H1 (cell line): ENCODE results near the gene TEX35. TPM values are rescaled to one million over a fixed set of nuclear protein-coding genes. Genes with fewer than 3 reads are reported as not detected.

Source experiments
- CTCF ChIA-PET: fragments of 300-600 bp; sonication (Branson Sonifier 250); formaldehyde crosslinking; loops from one replicate; lab custom pipeline; 2021; ENCODE audit not compliant: partially characterized antibody; lab: Charles Lee
- POLR2A ChIA-PET: fragments of 300-600 bp; sonication (Branson Sonifier 250); formaldehyde crosslinking; loops from one replicate; lab custom pipeline; 2021; ENCODE audit warnings: inconsistent platforms; ENCODE audit not compliant: partially characterized antibody; lab: Charles Lee
- DNase-seq, 2 experiments: peaks; one replicate each; pipeline versions ENCODE4 v3.0.0 to v3.0.0-alpha.2; 2010 to 2022; ENCODE audit warnings: low spot score in 2 of 2, low read depth in 1 of 2, mixed read lengths in 1 of 2
- FAIRE-seq: peaks from 2 replicates; lab custom pipeline; 2011; peaks lifted over from hg19 to GRCh38; lab: Jason Lieb, UNC
- H2AFZ ChIP-seq: 2 replicates; pipeline ENCODE4 v1.8.1; 2012; ENCODE audit warnings: low read length, inconsistent platforms
- H2AK5ac ChIP-seq: 2 replicates; pipeline ENCODE4 v1.6.1; 2013; ENCODE audit warnings: low read depth, low read length
- H2BK120ac ChIP-seq: replicated peaks from 2 replicates; pipeline ENCODE3; 2013; ENCODE audit warnings: low read depth, low read length, inconsistent platforms
- H2BK12ac ChIP-seq: 2 replicates; pipeline ENCODE4 v1.6.1; 2013; ENCODE audit warnings: low read depth, low read length
- H2BK15ac ChIP-seq: 2 replicates; pipeline ENCODE4 v1.6.1; 2013; ENCODE audit warnings: low read length
- H2BK20ac ChIP-seq: 2 replicates; pipeline ENCODE4 v1.6.1; 2013; ENCODE audit warnings: low read length
- H2BK5ac ChIP-seq: 2 replicates; pipeline ENCODE4 v1.6.1; 2013; ENCODE audit warnings: low read depth, low read length
- H3K14ac ChIP-seq: 2 replicates; pipeline ENCODE4 v1.6.1; 2013; ENCODE audit warnings: inconsistent platforms; ENCODE audit not compliant: insufficient read length
- H3K18ac ChIP-seq: 2 replicates; pipeline ENCODE4 v1.6.1; 2013; ENCODE audit warnings: low read length; ENCODE audit errors: extremely low read depth
- H3K23ac ChIP-seq: 2 replicates; pipeline ENCODE4 v1.6.1; 2013; ENCODE audit warnings: inconsistent platforms; ENCODE audit not compliant: insufficient read length
- H3K23me2 ChIP-seq: 2 replicates; pipeline ENCODE4 v1.6.1; 2013; ENCODE audit warnings: low read depth, low read length
- H3K27ac ChIP-seq: 2 replicates; pipeline ENCODE4 v1.6.1; 2011; ENCODE audit warnings: low read depth, low read length, inconsistent platforms
- H3K27me3 ChIP-seq, 4 experiments: replicated peaks in 1 of 4; 1 replicate in 1 of 4; 2 replicates in 3 of 4; pipeline versions ENCODE4 v1.6.1 to v1.8.1; 2011 to 2013; ENCODE audit warnings: low read length in 3 of 4, mild to moderate bottlenecking in 3 of 4, inconsistent platforms in 2 of 4, mixed read lengths in 2 of 4, moderate library complexity in 1 of 4; ENCODE audit not compliant: control insufficient read depth in 3 of 4, insufficient read depth in 3 of 4; ENCODE audit errors: extremely low read depth in 1 of 4
- H3K36me3 ChIP-seq, 4 experiments: 2 replicates each; pipeline versions ENCODE4 v1.6.1 to v1.8.1; 2011 to 2013; ENCODE audit warnings: mild to moderate bottlenecking in 4 of 4, low read length in 3 of 4, moderate library complexity in 2 of 4, control low read depth in 1 of 4, inconsistent platforms in 1 of 4; ENCODE audit not compliant: insufficient read depth in 4 of 4, control insufficient read depth in 2 of 4
- H3K4ac ChIP-seq: replicated peaks from 2 replicates; pipeline ENCODE3; 2013; ENCODE audit warnings: low read length, low read depth, mixed read lengths, inconsistent platforms; ENCODE audit not compliant: insufficient read length
- H3K4me1 ChIP-seq, 4 experiments: replicated peaks in 1 of 4; 1 replicate in 1 of 4; 2 replicates in 3 of 4; pipeline versions ENCODE4 v1.6.1 to v1.8.1; 2011 to 2013; ENCODE audit warnings: low read length in 3 of 4, inconsistent platforms in 2 of 4, mixed read lengths in 1 of 4; ENCODE audit not compliant: insufficient read depth in 4 of 4, control insufficient read depth in 3 of 4
- H3K4me2 ChIP-seq, 2 experiments: 2 replicates each; pipeline versions ENCODE4 v1.6.1 to v1.8.1; 2011 to 2013; ENCODE audit warnings: low read depth in 2 of 2, low read length in 2 of 2, control low read depth in 1 of 2, inconsistent platforms in 1 of 2, mild to moderate bottlenecking in 1 of 2; ENCODE audit not compliant: insufficient read depth in 1 of 2
- H3K4me3 ChIP-seq, 4 experiments: fragments of 200-600, 300-600 bp in 1 of 4; sonication (generic), shearing (Covaris generic), sonication (Bioruptor Twin) in 1 of 4; 2 replicates each; pipeline versions ENCODE4 v1.5.1 to v1.8.1; 2011 to 2016; ENCODE audit warnings: low read length in 4 of 4, low read depth in 3 of 4, control low read depth in 2 of 4, inconsistent platforms in 2 of 4, mild to moderate bottlenecking in 2 of 4, mixed read lengths in 1 of 4, moderate library complexity in 1 of 4; ENCODE audit not compliant: insufficient read depth in 2 of 4; ENCODE audit errors: extremely low read depth in 1 of 4
- H3K56ac ChIP-seq: replicated peaks from 2 replicates; pipeline ENCODE3; 2013; ENCODE audit warnings: low read depth, mild to moderate bottlenecking, mixed read lengths, low read length, inconsistent platforms; ENCODE audit not compliant: insufficient read length
- H3K79me1 ChIP-seq: 2 replicates; pipeline ENCODE4 v1.6.1; 2013; ENCODE audit warnings: low read depth, low read length, control low read depth
- H3K79me2 ChIP-seq, 2 experiments: 2 replicates each; pipeline versions ENCODE4 v1.6.1 to v1.8.1; 2012 to 2013; ENCODE audit warnings: low read length in 2 of 2, mild to moderate bottlenecking in 2 of 2, inconsistent platforms in 1 of 2; ENCODE audit not compliant: insufficient read depth in 2 of 2, control insufficient read depth in 1 of 2
- H3K9ac ChIP-seq, 4 experiments: replicated peaks in 1 of 4; 1 replicate in 1 of 4; 2 replicates in 3 of 4; pipeline versions ENCODE4 v1.6.1 to v1.8.1; 2011 to 2013; ENCODE audit warnings: low read depth in 3 of 4, low read length in 3 of 4, control low read depth in 2 of 4, mild to moderate bottlenecking in 2 of 4, moderate library complexity in 2 of 4, inconsistent platforms in 1 of 4; ENCODE audit errors: extremely low read depth in 1 of 4
- H3K9me3 ChIP-seq, 2 experiments: 2 replicates each; pipeline versions ENCODE4 v1.6.1 to v1.8.1; 2012 to 2013; ENCODE audit warnings: mild to moderate bottlenecking in 2 of 2, moderate library complexity in 2 of 2, control low read depth in 1 of 2, inconsistent platforms in 1 of 2, low read depth in 1 of 2, low read length in 1 of 2, mixed read lengths in 1 of 2; ENCODE audit not compliant: insufficient read depth in 2 of 2
- H4K20me1 ChIP-seq, 2 experiments: replicated peaks in 1 of 2; 2 replicates each; pipeline versions ENCODE3 to v1.8.1; 2011 to 2013; ENCODE audit warnings: inconsistent platforms in 2 of 2, low read length in 2 of 2, mild to moderate bottlenecking in 1 of 2; ENCODE audit not compliant: insufficient read depth in 2 of 2, control insufficient read depth in 1 of 2
- H4K5ac ChIP-seq: 2 replicates; pipeline ENCODE4 v1.6.1; 2013; ENCODE audit warnings: low read length, low read depth, mixed read lengths, inconsistent platforms; ENCODE audit not compliant: insufficient read length
- H4K8ac ChIP-seq: 2 replicates; pipeline ENCODE4 v1.8.0; 2013; ENCODE audit warnings: mild to moderate bottlenecking, moderate library complexity, low read length, inconsistent platforms; ENCODE audit not compliant: insufficient read depth; ENCODE audit errors: extremely low read depth
- H4K91ac ChIP-seq: replicated peaks from 2 replicates; pipeline ENCODE3; 2013; ENCODE audit warnings: low read length, mixed read lengths, inconsistent platforms; ENCODE audit not compliant: insufficient read length
- ASH2L ChIP-seq: fragments of 200-600, 300-600 bp; sonication (generic); IDR thresholded peaks from one replicate; pipeline ENCODE4 v1.7.1; 2017; ENCODE audit warnings: low read length
- BRCA1 ChIP-seq: IDR thresholded peaks from 2 replicates; pipeline ENCODE4 v1.6.1; 2012; ENCODE audit warnings: low read depth, low read length, improper control_type of control experiment
- CBX5 ChIP-seq: fragments of 300-800, 300-1000 bp; sonication (generic); IDR thresholded peaks from 2 replicates; pipeline ENCODE4 v1.7.1; 2016; ENCODE audit warnings: antibody characterized with exemption, low read length, low read depth
- CBX8 ChIP-seq: fragments of 300-800, 300-1000 bp; sonication (generic); IDR thresholded peaks from 2 replicates; pipeline ENCODE4 v1.7.1; 2016; ENCODE audit warnings: low read depth, low read length, borderline replicate concordance
- CREB1 ChIP-seq: IDR thresholded peaks from 2 replicates; pipeline ENCODE4 v1.6.1; 2012; ENCODE audit warnings: inconsistent platforms
- CTBP2 ChIP-seq: IDR thresholded peaks from 2 replicates; pipeline ENCODE4 v1.7.0; 2011; ENCODE audit warnings: borderline replicate concordance, mild to moderate bottlenecking, moderate library complexity, mixed read lengths, low read length; ENCODE audit not compliant: insufficient read depth, insufficient read length
- EP300 ChIP-seq, 2 experiments: IDR thresholded peaks; 1 replicate in 1 of 2; 2 replicates in 1 of 2; pipeline ENCODE4 v1.6.1; 2011 to 2012; ENCODE audit warnings: low read depth in 2 of 2, low read length in 2 of 2, mild to moderate bottlenecking in 2 of 2, borderline replicate concordance in 1 of 2, inconsistent platforms in 1 of 2, moderate library complexity in 1 of 2
- POLR2A ChIP-seq, 2 experiments: IDR thresholded peaks; 1 replicate in 1 of 2; 2 replicates in 1 of 2; pipeline ENCODE4 v1.6.1; 2011; ENCODE audit warnings: low read depth in 2 of 2, low read length in 2 of 2, mild to moderate bottlenecking in 2 of 2; ENCODE audit errors: control extremely low read depth in 1 of 2
- POU5F1 ChIP-seq: IDR thresholded peaks from 2 replicates; pipeline ENCODE4 v1.6.1; 2011; ENCODE audit warnings: low read depth, mild to moderate bottlenecking, low read length, moderate library complexity
- SP1 ChIP-seq: IDR thresholded peaks from 2 replicates; pipeline ENCODE4 v1.6.1; 2011; ENCODE audit warnings: low read depth, low read length
- SP2 ChIP-seq: IDR thresholded peaks from 2 replicates; pipeline ENCODE4 v1.6.1; 2012; ENCODE audit warnings: mild to moderate bottlenecking, low read length, inconsistent platforms
- SUZ12 ChIP-seq: fragments of 200-600 bp; sonication (generic); IDR thresholded peaks from 2 replicates; pipeline ENCODE4 v1.6.1; 2012; ENCODE audit warnings: mild to moderate bottlenecking, inconsistent platforms, low read length, moderate library complexity, mixed read lengths
- TAF1 ChIP-seq: IDR thresholded peaks from 2 replicates; pipeline ENCODE4 v1.6.1; 2011; ENCODE audit warnings: mild to moderate bottlenecking, low read depth, low read length
- TBP ChIP-seq: IDR thresholded peaks from 2 replicates; pipeline ENCODE4 v1.6.1; 2011; ENCODE audit warnings: low read depth, low read length, improper control_type of control experiment
- WGBS, 2 experiments: shearing (Covaris generic) in 1 of 2; methylation state at CpG; one replicate each; pipeline versions ENCODE4 v1.1.6 to v1.1.7; 2013 to 2015; ENCODE audit warnings: low lambda C conversion rate in 2 of 2, mixed read lengths in 2 of 2, inconsistent platforms in 1 of 2, low coverage in 1 of 2, missing lambda C conversion rate in 1 of 2; ENCODE audit not compliant: insufficient replicate concordance in 2 of 2, insufficient coverage in 1 of 2, insufficient read length in 1 of 2; ENCODE audit errors: extremely low coverage in 1 of 2, missing lambda C conversion rate in 1 of 2; 5-methylcytosine and 5-hydroxymethylcytosine counted together
- polyA plus RNA-seq, 7 experiments: library from polyadenylated mRNA; depleted of rRNA in 3 of 7; stranded (reverse) in 5 of 7; unstranded in 2 of 7; fragments of >200 nt in 5 of 7; fragments of 200-250 nt in 2 of 7; gene quantifications; 1 replicate in 5 of 7; 2 replicates in 1 of 7; 4 replicates in 1 of 7; pipeline versions ENCODE4 v1.2.1 to v1.2.3, GENCODE V29; 2011 to 2013; ENCODE audit warnings: missing spikeins in 2 of 7, mixed read lengths in 2 of 7
- total RNA-seq: library from RNA; stranded (reverse); fragmentation: NEBNext Ultra II Directional; extraction: Animal tissue kit (Norgen Biotek cat#: 25700); gene quantifications from 2 replicates; pipeline ENCODE4 v1.2.1, GENCODE V29; 2021

The TEX35 gene
- total and polyA plus RNA-seq, 2 of the 8 experiments (the other 6 are each of a cell fraction or from before 2014, with no cell fraction given), result 0.03 TPM; not detected in 1

GRCh38 chr1:178484698-178485225, 28.1 kb upstream of the TEX35 start:
- no peak overlapping the region for H4K91ac ChIP-seq
- no peak overlapping the region for H3K4me3 ChIP-seq
- H4K5ac ChIP-seq, result no peak overlapping the region
- no peak overlapping the region for H3K4me2 ChIP-seq
- H3K23me2 ChIP-seq, result no peaks in the 10 kb centered on the region
- no peak overlapping the region for H3K4ac ChIP-seq
- no peak overlapping the region for H3K14ac ChIP-seq
- no peak overlapping the region for H2BK12ac ChIP-seq
- no peak overlapping the region for H3K56ac ChIP-seq
- H3K4me1 ChIP-seq, result no peaks in the 10 kb centered on the region; a peak in 1 of 7 replicates
- no peak overlapping the region for H3K23ac ChIP-seq
- ChIA-PET POLR2A (no interaction called here), CTCF (interaction anchor here (0.6 to 10.0 kb wide), 4 partner anchors 8 to 1077 kb away, joined by 3 to 100 read pairs (median 4); no protein-coding TSS in a partner anchor)
- H2BK15ac ChIP-seq, result no peak overlapping the region
- no peaks in the 10 kb centered on the region for H3K79me2 ChIP-seq
- H3K27me3 ChIP-seq, result no peaks in the 10 kb centered on the region
- no peak overlapping the region for H3K18ac ChIP-seq
- H2BK5ac ChIP-seq, result no peak overlapping the region
- no peak overlapping the region for H3K9ac ChIP-seq
- H2AK5ac ChIP-seq, result no peak overlapping the region
- no peak overlapping the region for H2BK120ac ChIP-seq
- H4K20me1 ChIP-seq, result no peaks in the 10 kb centered on the region
- no peak overlapping the region for H4K8ac ChIP-seq
- no peak overlapping the region for H3K27ac ChIP-seq
- DNase-seq, result no peak
- no peaks in the 10 kb centered on the region for H3K9me3 ChIP-seq
- H3K36me3 ChIP-seq, result no peaks in the 10 kb centered on the region
- no peak overlapping the region for H2BK20ac ChIP-seq
- no peaks in the 10 kb centered on the region for H3K79me1 ChIP-seq
- no peak for FAIRE-seq
- 81% methylated on average over 3 of the region's 3 CpGs; no CpG with 5 or more reads in 1 of the 2 experiments for WGBS, 2 experiments
- no peak overlapping the region for H2AFZ ChIP-seq
- no peak for TF ChIP-seq CTBP2
- no peak for TF ChIP-seq CBX8
- no peak for TF ChIP-seq TBP
- TF ChIP-seq EP300 (IDR thresholded peaks at IDR 0.05; ENCODE audit: borderline replicate concordance in 1 of 2, low read depth in 2 of 2, low read length in 2 of 2), result no peak
- TF ChIP-seq ASH2L, result no peak
- no peak for TF ChIP-seq SP1
- TF ChIP-seq BRCA1, result no peak
- TF ChIP-seq TAF1, result no peak
- TF ChIP-seq POLR2A (IDR thresholded peaks at IDR 0.05; ENCODE audit: control extremely low read depth in 1 of 2, low read depth in 2 of 2, low read length in 2 of 2), result no peak
- TF ChIP-seq POU5F1, result no peak
- no peak for TF ChIP-seq CBX5
- no peak for TF ChIP-seq SP2
- TF ChIP-seq CREB1, result no peak
- TF ChIP-seq SUZ12, result no peak
